Heart right ventricle (tissue), 16 donors: ENCODE data around the gene ATXN7L1. TPM values are rescaled to one million over a fixed set of nuclear protein-coding genes. Genes with fewer than 3 reads are reported as not detected.
A peak's percentile ranks its signal among the peaks of the same experiment; 100 is the strongest.

Experiments used
- ATAC-seq, 8 donors: fragments of 200-7000 bp; cut with Tn5 transposase; one replicate each; pipeline ENCODE4 v1.9.1; 2020; ENCODE audit warnings: mild to moderate bottlenecking in 8 of 8, moderate library complexity in 8 of 8, moderate number of reproducible peaks in 1 of 8
- DNase-seq, 2 donors: peaks; one replicate each; pipeline ENCODE4 v3.0.0-alpha.2; 2020
- H3K27ac ChIP-seq, 10 donors: fragments of 200-600 bp; sonication (generic) in 2 of 10; one replicate each; pipeline versions ENCODE4 v1.5.0 to v1.8.0; 2020 to 2022; ENCODE audit warnings: mild to moderate bottlenecking in 3 of 10
- H3K27me3 ChIP-seq, 7 donors: fragments of 200-600 bp; one replicate each; pipeline ENCODE4 v1.8.0; 2021 to 2022; ENCODE audit warnings: mild to moderate bottlenecking in 2 of 7
- H3K36me3 ChIP-seq, 9 donors: fragments of 200-600 bp; sonication (generic) in 1 of 9; one replicate each; pipeline versions ENCODE4 v1.5.0 to v1.8.0; 2020 to 2022; ENCODE audit warnings: mild to moderate bottlenecking in 2 of 9
- H3K4me1 ChIP-seq, 9 donors: fragments of 200-600 bp; sonication (generic) in 1 of 9; one replicate each; pipeline versions ENCODE4 v1.5.0 to v1.8.0; 2020 to 2022; ENCODE audit warnings: mild to moderate bottlenecking in 4 of 9
- H3K4me3 ChIP-seq, 10 donors: fragments of 200-600 bp; sonication (generic) in 2 of 10; one replicate each; pipeline versions ENCODE4 v1.5.0 to v1.8.0; 2020 to 2022; ENCODE audit warnings: mild to moderate bottlenecking in 7 of 10, moderate library complexity in 2 of 10
- H3K9me3 ChIP-seq, 11 donors: fragments of 200-600 bp in 10 of 11; sonication (generic) in 2 of 11; one replicate each; pipeline versions ENCODE4 v1.5.0 to v1.8.0; 2013 to 2022; ENCODE audit warnings: mild to moderate bottlenecking in 2 of 11, control low read depth in 1 of 11, moderate library complexity in 1 of 11
- WGBS, 2 donors: extraction: QIAGEN DNeasy Blood & Tissue Kit; methylation state at CpG; one replicate each; pipeline ENCODE4 v1.1.7; 2013; ENCODE audit warnings: inconsistent platforms in 1 of 2; 5-methylcytosine and 5-hydroxymethylcytosine counted together
- intact Hi-C, 10 donors: fragments of 100-400 bp; cut with DNase I; formaldehyde crosslinking; loops; one replicate each; pipeline versions ENCODE4 v1.11.1 to v1.14.2; 2022
- polyA plus RNA-seq, 2 donors: library from polyadenylated mRNA; stranded (reverse); fragments of 200-250 nt; gene quantifications; one replicate each; pipeline ENCODE4 v1.2.3, GENCODE V29; 2013
- total RNA-seq, 10 donors: library from RNA; stranded (reverse); fragmentation: NEBNext Ultra II Directional in 3 of 10; extraction: Animal tissue kit (Norgen Biotek cat#: 25700) in 3 of 10; gene quantifications; one replicate each; pipeline versions ENCODE4 v1.2.1 to v1.2.4, GENCODE V29; 2021 to 2023
- TF ChIP-seq, protein P1 (sequence below), 9 donors: fragments of 200-600 bp; sonication (generic) in 2 of 9; IDR thresholded peaks; one replicate each; pipeline versions ENCODE4 v1.5.0 to v1.8.0; 2021 to 2022; ENCODE audit warnings: antibody characterized with exemption in 9 of 9, mild to moderate bottlenecking in 5 of 9, moderate library complexity in 1 of 9
- donor health status: Arrhythmogenic right ventricular cardiomyopathy.
- donor health status: ischemic (EF 13 %, LVEDD 7.1; RV severe dilation, severe dysfunction).
- donor health status: healthy with polysubstance abuse.
- donor health status: DM: no; HTN: yes; CAD: no.
- donor health status: DM: no; HTN: no; CAD: no.
- donor health status: ischemic (EF 25% LVEDD 6.9; RV normal size, moderate dysfunction).
- donor health status: ischemic (EF 25% LVEDD 5.7; RV mildly dilated, moderate dysfunction).
- donor health status: healthy.
- donor health status: DM: yes; HTN: yes; CAD: no.
- donor health status: Ischemic cardiomyopathy.
- donor health status: ischemic (EF 35%, LVEDD 5.7; RV mildly dilated, moderate dysfunction).
- donor health status: nonischemic (EF 11% LVEDD 7.7; RV severe dilation, severe dysfunction).
- donor health status: DM: yes; HTN: yes; CAD: no.
- donor health status: PGD.
- donor health status: ischemic (EF 29% LVEDD 5.4; RV normal size, mild dysfunction).
- donor health status: nonischemic (EF 23%, LVEDD 6.1; RV moderate dilation, normal function).

Gene ATXN7L1
- total and polyA plus RNA-seq, 12 donors = 1.7 to 7.2 (median 5.4) TPM

DNA sequence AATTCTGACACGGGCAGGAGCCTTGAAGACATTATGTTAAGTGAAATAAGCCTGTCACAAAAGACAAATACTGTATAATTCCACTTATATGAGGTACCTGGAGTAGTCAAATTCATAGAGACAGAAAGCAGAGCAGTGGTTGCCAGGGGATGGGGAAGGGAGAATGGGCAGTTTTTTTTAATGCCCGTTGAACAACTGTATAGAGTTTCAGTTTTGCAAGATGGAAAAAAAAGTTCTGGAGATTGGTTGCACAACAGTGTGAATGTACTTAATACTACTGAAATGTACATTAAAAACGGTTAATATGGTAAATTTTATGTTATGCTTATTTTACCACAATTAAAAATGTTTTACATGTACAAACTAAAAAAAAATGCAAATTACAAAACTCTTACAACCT is 231.5 kb downstream of the ATXN7L1 start:
- no peaks in the 10 kb centered on the region for H3K9me3 ChIP-seq
- H3K4me3 ChIP-seq = no peak overlapping the region
- intact Hi-C loops = no loop called here
- TF ChIP-seq, protein P1, sequence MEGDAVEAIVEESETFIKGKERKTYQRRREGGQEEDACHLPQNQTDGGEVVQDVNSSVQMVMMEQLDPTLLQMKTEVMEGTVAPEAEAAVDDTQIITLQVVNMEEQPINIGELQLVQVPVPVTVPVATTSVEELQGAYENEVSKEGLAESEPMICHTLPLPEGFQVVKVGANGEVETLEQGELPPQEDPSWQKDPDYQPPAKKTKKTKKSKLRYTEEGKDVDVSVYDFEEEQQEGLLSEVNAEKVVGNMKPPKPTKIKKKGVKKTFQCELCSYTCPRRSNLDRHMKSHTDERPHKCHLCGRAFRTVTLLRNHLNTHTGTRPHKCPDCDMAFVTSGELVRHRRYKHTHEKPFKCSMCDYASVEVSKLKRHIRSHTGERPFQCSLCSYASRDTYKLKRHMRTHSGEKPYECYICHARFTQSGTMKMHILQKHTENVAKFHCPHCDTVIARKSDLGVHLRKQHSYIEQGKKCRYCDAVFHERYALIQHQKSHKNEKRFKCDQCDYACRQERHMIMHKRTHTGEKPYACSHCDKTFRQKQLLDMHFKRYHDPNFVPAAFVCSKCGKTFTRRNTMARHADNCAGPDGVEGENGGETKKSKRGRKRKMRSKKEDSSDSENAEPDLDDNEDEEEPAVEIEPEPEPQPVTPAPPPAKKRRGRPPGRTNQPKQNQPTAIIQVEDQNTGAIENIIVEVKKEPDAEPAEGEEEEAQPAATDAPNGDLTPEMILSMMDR (IDR thresholded peaks at IDR 0.05) = no peak
- no peak overlapping the region for H3K27ac ChIP-seq
- H3K4me1 ChIP-seq = peaks cover 0 to 27% (median 10%) of the 10 kb centered on the region in 9 donors
- ATAC-seq (no peak), DNase-seq (no peak)
- H3K36me3 ChIP-seq = peaks cover 0 to 46% (median 3%) of the 10 kb centered on the region in 9 donors
- no peaks in the 10 kb centered on the region for H3K27me3 ChIP-seq
- WGBS, 2 donors = 85 to 96% methylated on average over 3 of the region's 3 CpGs

DNA sequence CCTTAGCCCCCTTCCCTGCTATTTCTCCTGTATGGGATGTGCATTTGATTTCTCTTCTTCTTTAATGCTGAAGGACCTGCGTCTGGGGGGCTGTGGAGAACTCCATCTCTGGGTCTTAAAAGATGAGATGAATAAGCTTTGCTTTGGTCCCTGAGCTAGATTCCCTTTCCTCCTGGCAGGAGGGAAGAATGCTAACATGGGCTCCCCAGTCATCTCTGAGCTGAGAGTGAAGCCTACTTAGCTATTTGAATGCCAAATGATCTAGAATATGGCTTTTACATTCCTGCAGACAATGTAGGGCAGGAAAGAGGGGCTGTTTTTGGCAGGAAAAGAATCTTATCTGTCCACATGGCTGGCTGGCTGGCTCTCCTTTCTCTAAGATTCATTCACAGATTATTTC is 232.5 kb downstream of the ATXN7L1 start:
- Histone ChIP-seq H3K36me3 (peaks cover 0 to 47% (median 3%) of the 10 kb centered on the region in 9 donors), H3K4me3 (no peak overlapping the region), H3K27me3 (no peaks in the 10 kb centered on the region), H3K9me3 (no peaks in the 10 kb centered on the region), H3K27ac (no peak overlapping the region), H3K4me1 (peaks cover 0 to 16% (median 8%) of the 10 kb centered on the region in 9 donors)
- no peak for DNase-seq
- WGBS, 2 donors = 71 to 92% methylated on average over 1 of the region's 1 CpG
- TF ChIP-seq, protein P1 (IDR thresholded peaks at IDR 0.05) = no peak
- intact Hi-C loops = no loop called here
- no peak for ATAC-seq

DNA sequence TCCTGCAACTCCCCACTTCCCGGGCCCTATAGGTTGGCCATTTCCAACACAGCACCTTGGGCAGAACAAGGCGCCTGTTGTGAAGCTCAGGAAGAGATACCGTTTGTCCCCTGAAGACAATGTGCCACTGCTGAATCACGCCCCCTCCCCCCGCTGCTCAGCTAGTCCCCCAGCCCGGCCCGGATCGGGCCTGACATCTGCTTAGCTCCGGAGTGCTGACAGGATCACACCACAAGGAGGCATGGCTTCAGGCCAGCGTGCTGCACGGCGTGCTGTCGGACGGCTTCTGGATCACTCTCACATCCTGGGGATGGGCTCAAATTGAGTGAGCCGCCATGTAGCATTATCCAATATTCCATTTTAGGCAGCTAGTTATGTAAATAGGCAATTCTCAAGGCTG is 233.0 kb downstream of the ATXN7L1 start:
- Histone ChIP-seq H3K27me3 (no peaks in the 10 kb centered on the region), H3K36me3 (peaks cover 0 to 52% (median 3%) of the 10 kb centered on the region in 9 donors), H3K4me1 (peaks cover 0 to 11% (median 3%) of the 10 kb centered on the region in 9 donors), H3K9me3 (no peaks in the 10 kb centered on the region), H3K27ac (no peak overlapping the region), H3K4me3 (no peak overlapping the region)
- ATAC-seq (peak; percentile 51 to 89 (median 84)), DNase-seq (peak; percentile 41 to 64)
- intact Hi-C loops = no loop called here
- TF ChIP-seq, protein P1 (IDR thresholded peaks at IDR 0.05) = peak in 1 of 9 donors; percentile 17
- 37 to 52% methylated on average over 15 of the region's 15 CpGs for WGBS, 2 donors

DNA sequence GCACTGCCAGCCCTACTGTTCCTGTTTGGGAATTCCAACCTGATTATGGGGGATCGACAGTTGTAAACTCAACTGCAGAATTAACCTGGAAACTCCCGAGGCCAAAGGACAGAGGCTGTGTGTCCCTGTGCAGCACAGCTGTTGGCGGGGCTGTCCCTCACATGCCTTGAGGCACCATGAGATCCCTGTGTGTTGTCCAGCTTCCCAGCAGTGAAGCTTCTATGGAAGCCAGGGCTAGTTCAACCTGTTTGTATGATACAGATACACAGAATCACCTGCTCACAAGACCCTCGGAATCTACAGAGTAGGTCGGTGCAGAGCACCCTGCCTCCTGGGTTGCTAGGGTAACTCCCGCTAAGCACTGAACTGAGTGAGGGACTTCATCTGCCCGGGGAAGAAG is 234.1 kb downstream of the ATXN7L1 start:
- no peak for ATAC-seq
- Histone ChIP-seq H3K27ac (no peak overlapping the region), H3K9me3 (no peaks in the 10 kb centered on the region), H3K4me3 (no peak overlapping the region), H3K36me3 (peaks cover 0 to 63% (median 12%) of the 10 kb centered on the region in 9 donors), H3K4me1 (peaks cover 0 to 6% (median 0%) of the 10 kb centered on the region in 9 donors), H3K27me3 (no peaks in the 10 kb centered on the region)
- intact Hi-C loops = no loop called here
- TF ChIP-seq, protein P1 (IDR thresholded peaks at IDR 0.05) = no peak
- WGBS, 2 donors = 94 to 95% methylated on average over 7 of the region's 7 CpGs
- no peak for DNase-seq
